Endometrial microvascular endothelial cells (primary cell): ENCODE measurements around the gene PROZ. TPM values are rescaled to one million over a fixed set of nuclear protein-coding genes. Genes with fewer than 3 reads are reported as not detected.
"Not testable (repeated sequence)": the region's sequence is repeated elsewhere in the genome, so short reads cannot be mapped to it uniquely, and the experiment has no call there.

Experiments
- in situ Hi-C: cut with HindIII; loops from 2 replicates; pipeline ENCODE4 v1.10.0; 2017; ENCODE audit warnings: low sequenced_read_pairs, low pct_unique_long_range_greater_than_20kb; ENCODE audit errors: inconsistent ontology term
- total RNA-seq: library from RNA; depleted of rRNA; stranded (reverse); fragments of >200 nt; gene quantifications from one replicate; pipeline ENCODE4 v1.2.3, GENCODE V29; 2015; ENCODE audit errors: inconsistent ontology term

The PROZ gene, protein sequence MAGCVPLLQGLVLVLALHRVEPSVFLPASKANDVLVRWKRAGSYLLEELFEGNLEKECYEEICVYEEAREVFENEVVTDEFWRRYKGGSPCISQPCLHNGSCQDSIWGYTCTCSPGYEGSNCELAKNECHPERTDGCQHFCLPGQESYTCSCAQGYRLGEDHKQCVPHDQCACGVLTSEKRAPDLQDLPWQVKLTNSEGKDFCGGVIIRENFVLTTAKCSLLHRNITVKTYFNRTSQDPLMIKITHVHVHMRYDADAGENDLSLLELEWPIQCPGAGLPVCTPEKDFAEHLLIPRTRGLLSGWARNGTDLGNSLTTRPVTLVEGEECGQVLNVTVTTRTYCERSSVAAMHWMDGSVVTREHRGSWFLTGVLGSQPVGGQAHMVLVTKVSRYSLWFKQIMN
- total RNA-seq, result not detected

DNA sequence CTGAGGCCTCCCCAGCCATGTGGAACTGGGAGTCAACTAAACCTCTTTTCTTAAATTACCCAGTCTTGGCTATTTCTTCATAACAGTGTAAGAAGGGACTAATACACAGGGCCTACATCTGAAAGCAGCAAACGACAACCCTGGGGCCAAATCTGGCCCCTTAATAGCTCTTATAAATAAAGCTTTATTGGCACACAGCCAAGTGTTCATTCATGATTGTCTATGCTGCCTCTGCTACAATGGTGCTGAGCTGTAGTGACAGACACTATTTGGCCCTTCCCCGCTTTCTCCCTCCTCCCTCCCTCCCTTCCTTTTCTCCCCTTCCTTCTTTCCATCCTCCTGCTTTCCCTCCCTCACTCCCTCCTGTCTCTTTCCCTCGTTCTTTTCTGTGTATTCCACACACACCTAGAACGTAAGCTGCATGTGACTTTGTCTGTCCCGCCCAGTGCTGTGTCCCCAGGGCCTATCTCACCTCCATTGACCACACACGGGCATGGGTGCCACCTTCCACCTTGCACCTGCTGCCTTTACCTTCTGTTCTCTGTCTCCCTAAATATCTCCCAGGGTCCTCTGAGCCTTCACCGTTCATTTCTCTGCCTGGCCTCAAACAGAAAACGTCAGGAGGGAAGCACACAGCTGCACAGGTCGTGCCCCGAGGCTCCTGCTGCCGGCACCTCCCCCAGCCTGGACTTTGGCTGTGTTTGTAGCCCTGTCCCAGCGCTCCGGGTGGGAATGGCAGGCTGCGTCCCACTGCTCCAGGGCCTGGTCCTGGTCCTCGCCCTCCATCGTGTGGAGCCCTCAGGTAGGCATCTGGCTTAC lies at the start of gene PROZ:
Gene PROZ (plus strand): TSS at position 720 of the 819 bp plus-strand sequence. CDS start 13 bp downstream, at position 733.
- in situ Hi-C loops, result no loop called here

DNA sequence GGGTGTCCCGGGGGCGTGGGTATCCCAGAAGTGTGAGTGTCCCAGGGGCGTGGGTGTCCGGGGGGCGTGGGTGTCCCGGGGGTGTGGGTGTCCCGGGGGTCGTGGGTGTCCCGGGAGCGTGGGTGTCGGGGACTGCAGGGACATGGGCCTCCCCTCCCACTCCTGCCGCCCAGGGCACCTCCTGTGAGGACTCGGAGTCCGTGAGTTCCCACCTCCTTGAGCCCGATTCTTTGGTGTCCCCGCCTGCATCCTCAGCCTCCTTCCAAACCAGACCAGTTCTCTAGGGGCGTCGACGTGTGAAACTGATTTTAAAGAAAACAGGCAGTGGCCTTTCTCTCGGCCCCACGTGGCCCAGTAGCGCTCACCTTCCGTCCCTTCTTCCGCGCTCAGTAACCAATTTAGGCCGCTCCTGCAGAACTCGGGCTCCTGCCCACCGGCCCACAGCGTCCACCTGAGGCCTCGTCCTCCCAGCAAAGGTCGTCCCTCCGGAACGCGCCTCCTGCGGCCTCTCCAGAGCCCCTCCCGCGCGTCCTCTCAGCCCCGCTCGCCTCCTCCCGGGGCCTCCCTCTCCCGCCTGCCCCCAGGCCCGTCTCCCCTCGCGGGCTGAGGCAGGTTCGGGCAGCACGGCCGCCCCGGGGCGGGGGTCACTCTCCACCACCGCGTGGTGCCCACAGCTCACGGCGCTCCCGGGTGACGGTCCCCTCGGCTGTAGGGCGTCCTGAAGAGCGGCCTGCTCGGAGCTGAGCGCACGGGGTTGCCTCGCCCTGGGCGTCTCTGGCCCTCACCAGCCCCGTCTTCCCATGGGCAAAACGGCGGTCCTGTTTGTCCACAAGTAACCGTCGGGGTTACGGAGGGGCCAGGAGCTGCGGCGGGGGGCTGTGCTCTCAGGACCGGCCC lies 49.0 kb upstream of the PROZ start:
- in situ Hi-C loops, result no loop called here

DNA sequence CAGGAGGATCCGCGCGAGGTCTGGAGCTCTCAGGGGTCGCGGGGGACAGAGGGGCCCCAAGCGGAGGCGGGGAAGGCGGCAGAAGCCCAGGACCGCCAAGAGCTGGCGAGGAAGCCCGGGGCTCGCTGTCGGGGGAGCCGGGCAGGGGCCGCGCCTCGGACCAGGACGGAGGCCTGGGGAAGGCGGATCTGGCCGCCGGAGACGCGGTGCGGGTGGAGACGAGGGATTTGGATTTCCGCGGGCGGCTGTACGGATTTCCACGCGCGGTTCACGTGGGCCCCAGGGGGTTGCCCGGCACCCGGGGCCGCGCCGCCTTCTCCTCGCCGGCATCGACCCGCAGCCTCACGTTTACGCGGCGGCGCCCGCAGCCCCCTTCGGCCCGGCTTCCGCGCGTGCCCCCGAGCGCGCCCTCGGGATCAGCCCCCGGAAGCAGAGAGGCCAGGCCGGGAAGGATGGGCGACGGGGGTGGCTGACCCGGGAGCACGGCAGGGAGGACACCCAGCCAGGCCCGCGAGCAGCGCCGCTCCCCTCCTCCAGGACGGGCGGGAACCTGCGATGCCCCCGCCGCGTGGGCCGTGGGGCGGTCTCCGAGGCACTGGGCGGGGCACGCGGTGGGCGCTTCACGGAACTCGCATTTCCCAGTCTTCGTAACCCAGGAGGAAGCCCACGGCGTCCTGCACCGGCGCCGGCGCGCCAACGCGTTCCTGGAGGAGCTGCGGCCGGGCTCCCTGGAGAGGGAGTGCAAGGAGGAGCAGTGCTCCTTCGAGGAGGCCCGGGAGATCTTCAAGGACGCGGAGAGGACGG lies 48.2 kb upstream of the PROZ start:
- in situ Hi-C loops, result no loop called here

DNA sequence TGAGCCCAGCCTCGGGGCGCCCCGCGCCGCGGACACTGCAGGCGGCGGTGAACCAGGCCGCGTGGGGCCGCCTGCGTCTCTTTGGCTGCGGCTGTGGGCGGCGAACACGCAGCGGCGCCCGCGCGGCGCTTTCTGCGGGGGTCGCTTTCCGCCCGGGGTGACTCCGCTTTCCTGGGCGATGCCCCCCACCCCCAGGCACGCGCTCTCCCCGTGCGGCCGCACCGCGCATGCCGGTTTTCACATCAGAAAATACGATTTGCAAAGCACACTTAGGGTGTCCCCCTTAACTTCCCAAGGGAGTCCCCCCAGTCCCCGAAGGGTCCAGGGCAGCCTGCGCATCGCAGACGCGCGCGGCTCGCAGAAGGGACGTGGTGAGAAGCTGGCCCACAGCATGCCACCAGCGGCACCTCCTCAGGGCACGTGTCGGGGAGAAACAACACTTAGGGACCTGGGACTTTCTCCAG lies 47.6 kb upstream of the PROZ start:
- in situ Hi-C loops, result no loop called here

DNA sequence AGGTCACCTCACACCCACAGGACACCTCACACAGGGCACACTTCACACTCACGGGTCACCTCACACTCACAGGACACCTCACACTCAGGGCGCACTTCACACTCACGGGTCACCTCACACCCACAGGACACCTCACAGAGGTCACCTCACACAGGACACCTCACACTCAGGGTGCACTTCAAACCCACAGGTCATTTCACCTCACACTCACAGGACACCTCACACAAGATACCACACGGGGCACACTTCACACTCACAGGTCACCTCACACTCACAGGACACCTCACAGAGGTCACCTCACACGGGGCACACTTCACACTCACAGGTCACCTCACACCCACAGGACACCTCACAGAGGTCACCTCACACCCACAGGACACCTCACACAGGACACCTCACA lies 46.6 kb upstream of the PROZ start:
- in situ Hi-C loops, result not testable (repeated sequence)

DNA sequence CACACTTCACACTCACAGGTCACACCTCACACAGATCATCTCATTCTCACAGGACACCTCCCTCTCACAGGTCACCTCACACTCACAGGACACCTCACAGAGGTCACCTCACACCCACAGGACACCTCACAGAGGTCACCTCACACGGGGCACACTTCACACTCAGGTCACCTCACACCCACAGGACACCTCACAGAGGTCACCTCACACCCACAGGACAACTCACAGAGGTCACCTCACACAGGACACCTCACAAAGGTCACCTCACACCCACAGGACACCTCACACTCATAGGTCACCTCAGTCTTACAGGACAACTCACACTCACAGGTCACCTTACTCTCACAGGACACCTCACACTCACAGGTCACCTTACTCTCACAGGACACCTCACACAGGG lies 46.0 kb upstream of the PROZ start:
- in situ Hi-C loops, result not testable (repeated sequence)

DNA sequence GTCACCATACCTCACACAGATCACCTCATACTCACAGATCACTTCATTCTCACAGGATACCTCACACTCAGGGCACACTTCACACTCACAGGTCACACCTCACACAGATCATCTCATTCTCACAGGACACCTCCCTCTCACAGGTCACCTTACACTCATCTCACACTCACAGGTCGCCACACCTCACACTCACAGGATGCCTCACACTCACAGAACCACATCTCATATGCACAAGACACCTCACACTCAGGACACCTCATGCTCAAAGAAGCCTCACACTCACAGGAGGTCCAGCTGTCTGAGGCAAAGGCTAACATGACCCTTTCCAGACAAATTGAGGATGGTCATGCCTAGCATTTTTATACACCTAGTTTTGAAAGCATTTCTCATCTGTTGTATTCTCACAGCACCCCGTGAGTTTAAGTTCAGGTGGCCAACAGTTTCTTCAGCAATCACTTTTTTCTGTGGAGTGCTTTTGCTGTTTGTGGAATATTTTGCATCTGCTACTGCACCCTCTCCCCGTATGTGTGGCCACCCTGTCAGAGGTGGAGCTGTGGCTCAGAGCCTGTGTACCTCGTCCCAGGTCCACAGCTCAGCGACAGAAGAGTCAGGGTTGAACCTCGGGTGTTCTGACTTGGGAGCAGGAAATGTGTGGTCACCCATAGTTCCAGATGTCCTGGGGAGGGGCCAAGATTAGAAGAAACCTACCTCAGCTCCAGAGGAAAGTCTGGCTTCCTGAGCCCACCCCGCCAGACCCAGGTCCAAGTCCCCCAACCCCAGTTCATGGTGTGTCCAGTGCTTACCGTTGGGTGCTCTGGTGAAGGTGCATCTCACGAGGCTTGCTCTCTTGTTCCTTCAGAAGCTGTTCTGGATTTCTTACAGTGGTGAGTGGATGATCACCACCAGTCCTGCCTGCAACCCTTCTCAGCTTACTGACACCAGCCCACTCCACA lies 45.3 kb upstream of the PROZ start:
- in situ Hi-C loops, result no loop called here

DNA sequence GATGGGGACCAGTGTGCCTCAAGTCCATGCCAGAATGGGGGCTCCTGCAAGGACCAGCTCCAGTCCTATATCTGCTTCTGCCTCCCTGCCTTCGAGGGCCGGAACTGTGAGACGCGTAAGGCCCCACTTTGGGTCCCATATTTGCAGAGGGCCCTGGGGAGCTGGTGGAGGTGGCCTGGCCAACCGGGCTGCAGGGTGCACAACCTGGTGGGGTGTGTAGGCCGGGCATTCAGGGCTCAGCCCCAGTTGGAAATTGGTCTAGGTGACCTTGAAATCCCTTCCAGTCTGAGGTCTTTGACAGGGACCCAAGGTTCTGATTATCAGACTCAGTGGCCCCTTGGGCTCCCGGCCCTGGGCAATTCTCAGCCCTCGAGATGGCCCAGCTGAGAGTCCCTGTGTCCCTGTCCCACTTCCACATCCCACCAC lies 44.6 kb upstream of the PROZ start:
- in situ Hi-C loops, result no loop called here

DNA sequence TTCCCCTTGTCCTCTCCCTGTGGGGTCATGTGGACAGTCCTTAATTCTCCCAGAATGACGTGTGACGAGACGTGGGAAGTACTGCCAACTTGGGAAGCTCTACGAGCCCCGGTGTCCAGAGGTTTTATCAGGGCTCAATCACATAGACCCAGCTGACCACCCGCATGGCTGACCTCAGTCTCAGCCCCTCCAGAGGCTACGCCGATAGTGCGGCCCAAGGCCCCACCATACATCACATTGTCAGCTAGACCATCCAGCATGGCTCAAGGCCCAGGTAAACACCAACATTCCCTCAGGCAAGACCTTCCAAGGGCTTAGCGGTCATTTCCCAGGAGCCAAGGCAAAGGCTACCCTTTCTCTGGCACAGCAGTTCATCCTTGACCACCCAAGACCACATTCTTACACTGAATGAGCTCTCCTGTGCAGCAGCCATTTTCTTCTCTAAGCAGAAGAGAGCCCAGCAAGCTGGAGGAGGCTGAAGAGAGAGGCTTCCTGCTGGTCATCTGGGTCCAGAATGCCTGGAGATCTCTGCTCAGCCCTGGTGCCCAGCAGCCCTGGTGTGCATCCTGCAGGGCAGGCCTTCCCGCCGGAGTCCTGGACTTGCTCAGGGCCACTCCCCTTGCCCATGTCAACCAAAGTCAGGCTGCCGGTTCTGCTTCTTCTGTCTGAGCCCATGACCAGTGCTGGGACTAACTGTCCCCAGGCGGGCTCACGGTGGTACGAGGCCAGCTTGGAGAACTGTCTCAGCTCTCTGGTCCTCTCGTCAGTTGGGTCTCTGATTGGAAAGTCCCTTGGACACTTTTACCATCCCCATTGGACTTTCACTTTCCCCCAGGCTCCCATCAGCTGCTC lies 43.7 kb upstream of the PROZ start:
- in situ Hi-C loops, result no loop called here

DNA sequence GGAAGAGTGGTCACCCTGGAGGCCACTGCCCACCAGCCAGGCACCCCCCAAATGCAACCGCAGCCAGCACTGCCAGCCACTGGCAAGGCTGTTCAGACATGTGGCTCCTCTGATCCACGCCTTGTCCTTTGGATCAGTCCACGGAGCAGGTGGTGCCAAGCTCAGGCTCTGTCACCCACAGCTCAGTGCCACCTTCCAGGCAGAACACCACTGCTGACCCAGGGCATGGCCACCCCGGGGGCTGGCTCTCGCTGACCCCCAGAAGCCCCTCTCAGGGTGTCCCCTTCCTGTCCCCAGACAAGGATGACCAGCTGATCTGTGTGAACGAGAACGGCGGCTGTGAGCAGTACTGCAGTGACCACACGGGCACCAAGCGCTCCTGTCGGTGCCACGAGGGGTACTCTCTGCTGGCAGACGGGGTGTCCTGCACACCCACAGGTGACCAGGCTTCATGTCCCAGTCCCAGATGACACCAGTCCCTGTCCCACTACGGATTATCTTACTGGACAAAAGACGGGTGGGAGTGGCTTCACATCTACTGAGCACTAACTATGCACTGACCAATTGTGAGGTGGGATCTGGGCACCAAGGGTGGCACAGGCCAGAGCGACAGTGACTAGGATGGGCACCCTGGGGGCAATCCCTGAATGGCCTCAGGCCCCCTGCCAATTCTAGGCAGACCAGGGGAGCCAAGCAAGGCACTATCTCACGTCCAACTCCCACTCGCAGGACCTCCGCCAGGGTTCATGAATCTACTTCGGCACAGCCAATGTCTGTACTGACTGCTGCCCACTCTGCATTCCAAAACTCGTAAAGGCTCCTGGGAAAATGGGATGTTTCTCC lies 42.9 kb upstream of the PROZ start:
- in situ Hi-C loops, result no loop called here

DNA sequence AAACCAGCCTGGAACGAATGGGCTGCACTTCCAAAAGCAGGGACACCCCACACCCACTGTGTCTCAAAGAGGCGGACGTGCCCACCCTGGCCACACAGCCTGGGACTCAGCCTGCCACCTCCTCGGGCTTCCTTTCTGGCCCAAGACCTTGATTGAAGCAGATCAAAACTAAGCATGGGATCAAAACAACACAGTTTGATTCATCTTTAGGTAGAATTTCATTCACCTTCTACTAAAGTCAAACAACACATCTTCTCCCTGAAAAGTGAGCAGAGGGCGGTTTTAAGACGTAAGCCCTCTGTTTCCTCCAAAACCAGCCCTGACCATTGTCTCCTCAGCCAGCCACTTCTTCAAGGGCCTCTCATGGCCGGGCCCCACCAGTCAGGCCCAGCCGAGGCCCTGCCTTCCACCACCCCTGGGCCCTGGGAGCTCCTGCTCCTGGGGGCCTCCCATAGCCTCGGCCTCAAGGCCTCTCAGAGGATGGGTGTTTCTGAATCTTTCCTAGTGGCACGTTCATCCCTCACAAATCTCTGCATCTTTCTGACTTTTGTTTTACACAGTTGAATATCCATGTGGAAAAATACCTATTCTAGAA lies 42.1 kb upstream of the PROZ start:
- in situ Hi-C loops, result no loop called here

DNA sequence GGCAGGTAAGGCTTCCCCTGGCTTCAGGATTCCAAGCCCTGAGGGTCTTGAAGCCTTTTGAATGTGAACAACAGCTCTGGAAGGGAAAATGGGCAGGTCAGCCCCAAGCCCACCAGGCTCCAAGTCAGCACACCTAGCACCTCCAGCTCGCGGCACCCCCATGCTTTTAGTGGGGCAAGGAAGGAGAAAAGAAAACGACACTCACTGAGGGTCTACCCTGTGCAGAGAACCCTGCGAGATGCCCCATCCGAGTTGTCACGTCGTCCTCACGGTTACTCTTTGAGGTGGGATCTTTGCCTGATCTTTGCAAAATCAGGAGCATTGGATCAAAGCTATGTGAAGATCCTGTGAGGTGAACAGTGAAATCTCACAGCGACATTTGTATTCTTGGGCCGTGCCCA lies 41.6 kb upstream of the PROZ start:
- in situ Hi-C loops, result no loop called here

DNA sequence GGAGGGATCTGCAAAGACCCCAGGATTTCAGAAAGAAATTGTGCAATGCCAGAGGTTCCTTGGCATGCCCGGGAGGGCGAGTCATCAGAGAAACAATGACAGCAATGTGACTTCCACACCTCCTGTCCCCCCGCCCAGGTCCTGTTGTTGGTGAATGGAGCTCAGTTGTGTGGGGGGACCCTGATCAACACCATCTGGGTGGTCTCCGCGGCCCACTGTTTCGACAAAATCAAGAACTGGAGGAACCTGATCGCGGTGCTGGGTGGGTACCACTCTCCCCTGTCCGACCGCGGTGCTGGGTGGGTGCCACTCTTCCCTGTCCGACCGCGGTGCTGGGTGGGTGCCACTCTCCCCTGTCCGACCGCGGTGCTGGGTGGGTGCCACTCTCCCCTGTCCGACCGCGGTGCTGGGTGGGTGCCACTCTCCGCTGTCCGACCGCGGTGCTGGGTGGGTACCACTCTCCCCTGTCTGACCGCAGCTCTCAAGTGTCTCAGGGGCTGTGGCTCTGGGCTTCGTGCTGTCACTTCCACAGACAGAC lies 41.0 kb upstream of the PROZ start:
- in situ Hi-C loops, result no loop called here

DNA sequence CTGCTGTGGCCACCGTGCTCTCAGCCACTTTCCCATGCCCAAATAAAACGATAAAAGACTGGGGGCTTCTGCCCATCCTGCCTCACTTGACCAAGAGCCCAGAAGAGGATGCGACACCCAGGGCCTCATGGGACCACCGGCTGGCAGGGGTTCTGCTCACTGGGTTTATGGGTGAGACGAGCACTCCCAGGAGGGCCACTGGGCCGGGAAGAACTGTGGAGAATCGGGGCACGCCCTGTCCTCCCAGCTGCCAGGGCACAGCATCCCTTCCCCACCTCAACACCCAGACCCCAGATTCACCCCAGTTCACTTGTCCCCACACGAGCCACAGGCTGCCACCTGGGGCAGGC lies 40.6 kb upstream of the PROZ start:
- in situ Hi-C loops, result no loop called here
